Panc1 (cell line): ENCODE measurements around the gene LRP5.

Experiments
- CTCF ChIP-seq: fragments of 450-650 bp; IDR thresholded peaks from 2 replicates; pipeline ENCODE4 v1.5.1; 2017; ENCODE audit warnings: mild to moderate bottlenecking
- POLR2AphosphoS5 ChIP-seq: IDR thresholded peaks from 2 replicates; pipeline ENCODE4 v1.6.1; 2012; ENCODE audit warnings: mild to moderate bottlenecking, low read depth, low read length, moderate library complexity
- REST ChIP-seq, 2 experiments: IDR thresholded peaks; 2 replicates each; pipeline ENCODE4 v1.6.1; 2011 to 2012; ENCODE audit warnings: low read depth in 2 of 2, control low read depth in 1 of 2, low read length in 1 of 2, mild to moderate bottlenecking in 1 of 2, moderate library complexity in 1 of 2; ENCODE audit not compliant: insufficient read depth in 1 of 2
- SIN3A ChIP-seq: IDR thresholded peaks from 2 replicates; pipeline ENCODE4 v1.6.1; 2012; ENCODE audit warnings: low read depth, mild to moderate bottlenecking, low read length, moderate library complexity, borderline replicate concordance; ENCODE audit not compliant: insufficient read depth

GRCh38 chr11:68481579-68482240 is 169.3 kb downstream of the LRP5 start:
- TF ChIP-seq CTCF (no peak), POLR2AphosphoS5 (no peak), SIN3A (no peak), REST (IDR thresholded peaks at IDR 0.05; ENCODE audit: insufficient read depth in 1 of 2, low read depth in 2 of 2, low read length in 1 of 2) (no peak)
